Activated CD8-positive, alpha-beta memory T cell treated with anti-CD3 and anti-CD28 coated beads, Interleukin-2, amount 10 ng/mL, durations not matched to agents 7 days and 5 days (primary cell): ENCODE measurements around the gene GIPR. TPM values are rescaled to one million over a fixed set of nuclear protein-coding genes. Genes with fewer than 3 reads are reported as not detected.
"Not testable (repeated sequence)": the region's sequence is repeated elsewhere in the genome, so short reads cannot be mapped to it uniquely, and the experiment has no call there.

ENCODE experiments used
- ATAC-seq: fragments of 150-1000 bp; cut with Tn5 transposase; one replicate; pipeline ENCODE4 v1.10.0; 2021; ENCODE audit warnings: moderate library complexity
- CTCF ChIA-PET: fragments of 350-600 bp; sonication (Branson Sonifier 250); formaldehyde crosslinking; loops from one replicate; lab custom pipeline; 2021; ENCODE audit warnings: antibody characterized with exemption; lab: Charles Lee
- DNase-seq: peaks from one replicate; pipeline ENCODE4 v3.0.0-alpha.2; 2020
- H3K27ac Mint-ChIP-seq: one replicate; pipeline ENCODE4 v1.8.0; 2021; ENCODE audit warnings: mild to moderate bottlenecking, mixed read lengths
- H3K27me3 Mint-ChIP-seq: one replicate; pipeline ENCODE4 v1.8.0; 2021; ENCODE audit warnings: mixed read lengths
- H3K36me3 Mint-ChIP-seq: one replicate; pipeline ENCODE4 v1.8.0; 2021; ENCODE audit warnings: mild to moderate bottlenecking, mixed read lengths
- H3K4me1 Mint-ChIP-seq: one replicate; pipeline ENCODE4 v1.8.0; 2021; ENCODE audit warnings: mixed read lengths
- H3K4me3 Mint-ChIP-seq: one replicate; pipeline ENCODE4 v1.8.0; 2021; ENCODE audit warnings: mild to moderate bottlenecking, moderate library complexity, mixed read lengths
- H3K9me3 Mint-ChIP-seq: one replicate; pipeline ENCODE4 v1.8.0; 2022; ENCODE audit warnings: low read depth, mixed read lengths
- total RNA-seq, 2 experiments: library from RNA; stranded (reverse); gene quantifications; one replicate each; pipeline ENCODE4 v1.2.3, GENCODE V29; 2021

The GIPR gene
- total RNA-seq, 2 experiments from 2014 or later: 12.1 to 14.7 TPM

- Mint-ChIP-seq H3K4me1 (peaks cover 18% of the 10 kb centered on the region), H3K4me3 (peak overlapping the region; percentile 1), H3K36me3 (peaks cover 22% of the 10 kb centered on the region), H3K27me3 (peaks cover 4% of the 10 kb centered on the region), H3K27ac (no peak overlapping the region), H3K9me3 (no peaks in the 10 kb centered on the region)
- ATAC-seq (no peak), DNase-seq (no peak)
- CTCF ChIA-PET: interaction anchor here (0.7 to 6.1 kb wide), 9 partner anchors 10 to 243 kb away, joined by 3 to 78 read pairs (median 4); partner anchors contain the start of genes GIPR, QPCTL and SNRPD2
Measured at GRCh38 chr19:45682117-45682516, 14.1 kb downstream of the GIPR start.

DNA sequence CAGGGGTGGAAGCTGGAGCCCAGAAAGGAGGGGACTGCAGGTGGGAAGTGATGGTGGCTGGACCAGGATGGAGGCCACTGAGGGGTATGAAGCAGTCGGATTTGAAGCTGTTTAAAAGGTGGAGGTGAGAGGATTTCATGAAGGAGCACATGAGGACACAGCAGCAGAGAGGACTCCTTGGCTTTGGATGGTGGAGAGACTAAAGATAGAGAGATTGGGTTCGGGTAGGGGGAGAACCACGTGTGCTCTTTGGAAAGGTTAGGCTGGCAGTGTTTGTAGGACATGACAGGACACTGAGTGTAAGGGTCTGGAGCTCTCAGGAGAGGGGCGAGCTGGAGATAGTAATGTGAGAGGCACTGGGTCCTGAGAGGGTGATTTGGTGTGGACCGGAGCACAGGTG is 14.9 kb downstream of the GIPR start:
- Mint-ChIP-seq H3K9me3 (no peaks in the 10 kb centered on the region), H3K27me3 (no peaks in the 10 kb centered on the region), H3K27ac (no peak overlapping the region), H3K36me3 (peaks cover 28% of the 10 kb centered on the region), H3K4me1 (peaks cover 11% of the 10 kb centered on the region), H3K4me3 (no peak overlapping the region)
- CTCF ChIA-PET: interaction anchor here (0.9 to 1.2 kb wide), 2 partner anchors 9 to 10 kb away, joined by 4 read pairs; partner anchors contain the start of genes QPCTL and SNRPD2
- DNase-seq (no peak), ATAC-seq (no peak)

DNA sequence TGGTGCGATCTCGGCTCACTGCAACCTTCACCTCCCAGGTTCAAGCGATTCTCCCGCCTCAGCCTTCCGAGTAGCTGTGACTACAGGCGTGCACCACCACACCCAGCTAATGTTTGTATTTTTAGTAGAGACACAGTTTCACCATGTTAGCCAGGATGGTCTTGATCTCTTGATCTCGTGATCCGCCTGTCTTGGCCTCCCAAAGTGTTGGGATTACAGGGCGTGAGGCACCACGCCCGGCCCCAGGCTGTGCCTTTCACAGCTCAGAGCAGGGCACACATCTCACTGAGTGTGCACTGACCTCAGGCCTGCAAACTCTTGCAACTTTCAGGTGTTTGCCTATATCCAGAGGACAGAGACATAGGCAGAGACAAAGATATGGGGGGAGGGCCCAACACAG is 17.0 kb downstream of the GIPR start:
- ATAC-seq, H3K9me3 Mint-ChIP-seq, H3K4me3 Mint-ChIP-seq, DNase-seq, H3K27me3 Mint-ChIP-seq: not testable (repeated sequence)
- Mint-ChIP-seq H3K36me3 (peaks cover 38% of the 10 kb centered on the region), H3K4me1 (peaks cover 16% of the 10 kb centered on the region), H3K27ac (peak overlapping the region; percentile 52)
- CTCF ChIA-PET: interaction anchor here (0.7 to 1.6 kb wide), 3 partner anchors 9 to 288 kb away, joined by 3 to 8 read pairs (median 4); partner anchors contain the start of gene QPCTL

DNA sequence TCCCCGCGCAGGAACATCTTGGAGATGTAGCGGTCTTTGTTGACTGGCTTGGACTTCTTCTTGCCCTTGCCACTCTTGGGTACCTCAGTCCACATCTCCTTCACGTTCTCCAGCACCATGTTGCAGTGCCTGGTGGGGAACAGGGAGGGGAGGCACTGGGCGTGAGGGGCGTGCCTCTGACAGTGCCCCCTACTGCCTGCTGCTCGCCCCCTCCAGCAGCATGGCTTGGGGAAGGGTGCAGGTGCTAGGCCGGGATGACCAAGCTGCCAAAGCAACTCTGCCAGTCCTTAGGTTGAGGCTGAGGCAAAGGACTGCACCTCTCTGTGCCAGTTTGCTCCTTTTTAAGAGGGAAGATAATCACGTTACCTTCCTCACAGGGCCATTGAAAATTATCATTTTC is 19.6 kb downstream of the GIPR start:
- H3K27ac Mint-ChIP-seq: no peak overlapping the region
- CTCF ChIA-PET: interaction anchor here (1.7 kb wide), 1 partner anchor 112 kb away, joined by 4 read pairs; no protein-coding TSS in a partner anchor
- peaks cover 40% of the 10 kb centered on the region for H3K36me3 Mint-ChIP-seq
- H3K4me3 Mint-ChIP-seq: no peak overlapping the region
- H3K4me1 Mint-ChIP-seq: peaks cover 18% of the 10 kb centered on the region
- no peaks in the 10 kb centered on the region for H3K9me3 Mint-ChIP-seq
- DNase-seq (no peak), ATAC-seq (no peak)
- no peaks in the 10 kb centered on the region for H3K27me3 Mint-ChIP-seq

- CTCF ChIA-PET: interaction anchor here (0.9 to 5.3 kb wide), 29 partner anchors 9 to 287 kb away, joined by 3 to 78 read pairs (median 6); partner anchors contain the start of genes EML2, FBXO46, FOSB and MYPOP
- H3K27ac Mint-ChIP-seq: peak within 1 kb of the TSS; percentile 97
- no peaks in the 10 kb centered on the region for H3K27me3 Mint-ChIP-seq
Measured at GRCh38 chr19:45691516-45692186, 23.6 kb downstream of the GIPR start, which contains the start of gene SNRPD2. SNRPD2 (minus strand) TSS chr19:45691953; CDS start chr19:45691888, 65 bp downstream.

DNA sequence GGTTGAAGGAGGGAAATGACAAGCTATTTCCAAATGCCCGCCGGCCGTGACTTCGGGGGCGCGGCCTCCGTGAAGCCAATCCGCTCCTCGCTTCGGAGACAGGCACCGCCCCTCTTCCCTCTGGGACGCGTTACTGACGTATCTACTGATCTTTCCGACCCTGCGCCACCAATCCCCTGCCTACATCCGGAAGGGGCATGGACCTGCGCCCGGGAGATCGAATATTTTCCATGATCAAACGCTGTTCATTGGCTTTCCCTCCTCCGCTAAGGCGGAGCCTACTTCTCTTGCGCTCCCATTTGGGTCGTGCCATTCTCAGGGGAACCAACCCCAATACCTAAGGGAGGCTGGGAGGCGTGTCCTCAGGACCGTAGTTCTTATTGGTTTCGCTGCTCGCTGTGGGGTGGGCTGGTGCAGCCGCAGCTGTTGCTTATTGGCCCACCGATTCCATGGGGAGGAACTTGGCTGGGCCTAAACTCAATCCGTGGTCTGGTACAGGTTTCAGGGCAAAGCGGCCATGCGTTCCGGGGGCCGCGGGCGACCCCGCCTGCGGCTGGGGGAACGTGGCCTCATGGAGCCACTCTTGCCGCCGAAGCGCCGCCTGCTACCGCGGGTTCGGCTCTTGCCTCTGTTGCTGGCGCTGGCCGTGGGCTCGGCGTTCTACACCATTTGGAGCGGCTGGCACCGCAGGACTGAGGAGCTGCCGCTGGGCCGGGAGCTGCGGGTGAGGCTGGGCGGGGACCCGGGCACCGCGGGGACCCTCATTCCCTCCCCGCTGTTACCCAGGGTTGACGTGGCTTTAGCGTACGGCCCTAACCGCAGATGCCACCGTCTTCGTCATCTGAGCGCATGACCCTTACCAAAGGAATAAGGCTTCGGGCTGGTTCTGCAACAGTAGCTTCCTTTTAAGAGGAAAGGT is 24.4 kb downstream of the GIPR start, which contains the start of gene QPCTL:
QPCTL (plus strand) TSS at position 480 of the 919 bp plus-strand sequence; CDS start at position 518, 38 bp downstream.
- no peaks in the 10 kb centered on the region for H3K27me3 Mint-ChIP-seq
- DNase-seq: peak; percentile 99
- H3K9me3 Mint-ChIP-seq: no peaks in the 10 kb centered on the region
- ATAC-seq: peak; percentile 92
- peak within 1 kb of the TSS; percentile 97 for H3K27ac Mint-ChIP-seq
- CTCF ChIA-PET: interaction anchor here (0.6 to 5.3 kb wide), 39 partner anchors 8 to 967 kb away, joined by 3 to 78 read pairs (median 4); partner anchors contain the start of genes EML2, FBXO46, FOSB and MYPOP
- peaks cover 23% of the 10 kb centered on the region for H3K4me1 Mint-ChIP-seq
- peaks cover 29% of the 10 kb centered on the region for H3K36me3 Mint-ChIP-seq
- peak within 1 kb of the TSS; percentile 98 for H3K4me3 Mint-ChIP-seq

More at GRCh38 chr19:45691516-45692186, 23.6 kb downstream of the GIPR start, which contains the start of gene SNRPD2:
- H3K36me3 Mint-ChIP-seq: peaks cover 34% of the 10 kb centered on the region
- peak; percentile 96 for DNase-seq
- no peaks in the 10 kb centered on the region for H3K9me3 Mint-ChIP-seq
- peaks cover 23% of the 10 kb centered on the region for H3K4me1 Mint-ChIP-seq
- ATAC-seq: peak; percentile 56
- peak within 1 kb of the TSS; percentile 98 for H3K4me3 Mint-ChIP-seq

DNA sequence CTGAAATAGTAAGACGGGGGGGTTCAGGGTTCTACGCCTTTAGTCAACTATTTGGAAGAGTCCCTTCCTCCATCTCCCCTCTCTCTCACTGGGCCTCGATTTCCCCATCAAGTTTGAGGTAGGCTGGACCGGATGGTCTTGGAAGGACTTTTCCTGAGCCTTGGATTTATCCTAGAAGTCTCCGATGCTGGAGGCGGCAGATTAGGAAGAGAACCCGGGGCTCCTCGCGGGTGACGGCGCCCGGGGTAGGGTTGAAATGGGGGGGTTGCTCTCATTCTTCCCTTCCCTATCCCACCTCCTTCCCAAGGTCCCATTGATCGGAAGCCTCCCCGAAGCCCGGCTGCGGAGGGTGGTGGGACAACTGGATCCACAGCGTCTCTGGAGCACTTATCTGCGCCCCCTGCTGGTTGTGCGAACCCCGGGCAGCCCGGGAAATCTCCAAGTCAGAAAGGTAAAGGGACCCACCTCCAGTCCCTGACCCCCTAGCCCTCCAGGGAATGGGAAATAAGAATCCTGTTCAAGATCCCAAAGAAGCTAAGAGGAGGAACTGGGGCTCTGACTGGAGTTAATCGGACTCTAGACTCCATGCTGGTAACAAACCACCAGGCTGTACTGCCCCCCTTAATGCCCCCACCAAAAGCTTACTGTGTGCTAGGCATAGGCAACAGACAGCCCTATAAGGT is 25.2 kb downstream of the GIPR start:
- CTCF ChIA-PET: interaction anchor here (0.6 to 5.3 kb wide), 38 partner anchors 8 to 968 kb away, joined by 3 to 78 read pairs (median 5); partner anchors contain the start of genes EML2, FBXO46, FOSB and MYPOP
- H3K36me3 Mint-ChIP-seq: peaks cover 28% of the 10 kb centered on the region
- H3K4me3 Mint-ChIP-seq: peak overlapping the region; percentile 98
- peak; percentile 87 for DNase-seq
- H3K27me3 Mint-ChIP-seq: no peaks in the 10 kb centered on the region
- peaks cover 23% of the 10 kb centered on the region for H3K4me1 Mint-ChIP-seq
- H3K9me3 Mint-ChIP-seq: no peaks in the 10 kb centered on the region
- peak overlapping the region; percentile 97 for H3K27ac Mint-ChIP-seq
- no peak for ATAC-seq

DNA sequence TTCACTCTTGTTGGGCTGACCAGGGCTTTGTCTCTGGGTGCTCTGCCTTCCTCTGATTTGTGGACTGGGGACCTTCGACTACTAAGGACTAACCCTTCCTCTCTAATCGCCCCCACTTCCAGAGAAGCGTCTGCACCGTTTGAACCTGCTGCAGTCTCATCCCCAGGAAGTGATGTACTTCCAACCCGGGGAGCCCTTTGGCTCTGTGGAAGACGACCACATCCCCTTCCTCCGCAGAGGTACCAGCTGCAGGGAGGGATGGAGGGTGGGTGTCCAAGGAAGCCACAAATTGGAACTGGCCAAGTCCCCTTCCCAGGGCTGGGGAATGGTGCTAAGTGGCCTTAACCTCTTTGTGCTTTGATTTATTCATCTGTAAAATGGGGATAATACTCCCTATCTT is 33.7 kb downstream of the GIPR start:
- CTCF ChIA-PET: interaction anchor here (0.7 to 4.0 kb wide), 2 partner anchors 9 to 68 kb away, joined by 3 to 21 read pairs; partner anchors contain the start of genes QPCTL, SIX5 and SNRPD2
- DNase-seq (no peak), ATAC-seq (no peak)
- H3K27ac Mint-ChIP-seq: no peak overlapping the region
- peaks cover 2% of the 10 kb centered on the region for H3K4me1 Mint-ChIP-seq
- no peaks in the 10 kb centered on the region for H3K9me3 Mint-ChIP-seq
- H3K4me3 Mint-ChIP-seq: no peak overlapping the region
- H3K27me3 Mint-ChIP-seq: no peaks in the 10 kb centered on the region
- peaks cover 17% of the 10 kb centered on the region for H3K36me3 Mint-ChIP-seq

DNA sequence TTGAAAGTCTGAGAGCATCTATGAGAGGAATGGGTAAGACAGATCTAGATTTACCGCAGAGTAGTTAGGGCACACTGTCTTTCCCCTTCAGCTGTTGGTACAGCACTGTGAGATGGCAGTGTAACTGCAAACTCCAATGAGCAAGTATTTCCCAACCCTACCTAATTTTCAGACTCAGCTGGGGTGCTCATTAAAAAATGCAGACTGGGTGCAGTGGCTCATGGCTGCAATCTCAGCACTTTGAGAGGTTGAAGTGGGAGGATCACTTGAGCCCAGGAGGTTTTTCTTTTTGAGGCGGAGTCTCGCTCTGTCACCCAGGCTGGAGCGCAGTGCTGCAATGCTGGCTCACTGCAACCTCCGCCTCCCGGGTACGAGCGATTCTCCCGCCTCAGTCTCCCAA is 37.1 kb downstream of the GIPR start:
- Mint-ChIP-seq H3K4me1 (peaks cover 4% of the 10 kb centered on the region), H3K27ac (no peak overlapping the region)
- ATAC-seq: no peak

GRCh38 chr19:45705710-45706415 is 37.8 kb downstream of the GIPR start:
- Mint-ChIP-seq H3K4me1 (peaks cover 4% of the 10 kb centered on the region), H3K36me3 (peaks cover 18% of the 10 kb centered on the region), H3K27ac (no peak overlapping the region), H3K27me3 (no peaks in the 10 kb centered on the region), H3K9me3 (no peaks in the 10 kb centered on the region), H3K4me3 (no peak overlapping the region)
- CTCF ChIA-PET: interaction anchor here (6.0 kb wide), 1 partner anchor 13 kb away, joined by 33 read pairs; the partner anchor contains the start of genes QPCTL and SNRPD2
- DNase-seq (no peak), ATAC-seq (no peak)

More for the DNA sequence above, 37.1 kb downstream of the GIPR start:
- DNase-seq: no peak
- no peaks in the 10 kb centered on the region for H3K9me3 Mint-ChIP-seq
- peaks cover 18% of the 10 kb centered on the region for H3K36me3 Mint-ChIP-seq
- no peaks in the 10 kb centered on the region for H3K27me3 Mint-ChIP-seq
- H3K4me3 Mint-ChIP-seq: no peak overlapping the region
- CTCF ChIA-PET: interaction anchor here (4.0 to 6.0 kb wide), 2 partner anchors 12 kb away, joined by 21 to 33 read pairs; partner anchors contain the start of genes QPCTL and SNRPD2

- Mint-ChIP-seq H3K36me3 (peaks cover 11% of the 10 kb centered on the region), H3K4me3 (no peak overlapping the region), H3K27ac (peak overlapping the region; percentile 8), H3K27me3 (no peaks in the 10 kb centered on the region), H3K4me1 (peaks cover 10% of the 10 kb centered on the region), H3K9me3 (no peaks in the 10 kb centered on the region)
- CTCF ChIA-PET: interaction anchor here (6.0 kb wide), 1 partner anchor 18 kb away, joined by 33 read pairs; the partner anchor contains the start of genes QPCTL and SNRPD2
- no peak for ATAC-seq
- DNase-seq: no peak
Measured at GRCh38 chr19:45710356-45711130, 42.5 kb downstream of the GIPR start.
